Sigmoid colon (tissue), 4 donors: ENCODE data around the gene TOX2.

Experiments
- CTCF ChIP-seq, 4 experiments: fragments of 450-650 bp in 3 of 4; fragments of 200-600 bp in 1 of 4; IDR thresholded peaks; one replicate each; pipeline ENCODE4 v1.5.1; 2016 to 2019; ENCODE audit warnings: antibody characterized with exemption in 4 of 4, mild to moderate bottlenecking in 3 of 4, moderate library complexity in 2 of 4
- EP300 ChIP-seq, 4 donors: sonication (generic); formaldehyde crosslinking; IDR thresholded peaks; one replicate each; pipeline ENCODE4 v1.6.1; 2017; ENCODE audit warnings: antibody characterized with exemption in 4 of 4

- TF ChIP-seq EP300 (IDR thresholded peaks at IDR 0.05), result no peak
- no peak for TF ChIP-seq CTCF (IDR thresholded peaks at IDR 0.05)
Measured at GRCh38 chr20:43909211-43909610, 5.4 kb upstream of the TOX2 start.
